B cell (primary cell): ENCODE measurements around the gene KRT71. TPM values are rescaled to one million over a fixed set of nuclear protein-coding genes. Genes with fewer than 3 reads are reported as not detected.

ENCODE experiments used
- ATAC-seq: fragments of 200-7000 bp; cut with Tn5 transposase; one replicate; pipeline ENCODE4 v1.10.0; 2021; ENCODE audit warnings: low read depth, mild to moderate bottlenecking, moderate number of reproducible peaks, moderate library complexity
- CTCF ChIA-PET: fragments of 350-600 bp; sonication (Branson Sonifier 250); formaldehyde crosslinking; loops from one replicate; lab custom pipeline; 2021; ENCODE audit warnings: antibody characterized with exemption, inconsistent platforms; lab: Charles Lee
- POLR2A ChIA-PET: fragments of 350-600 bp; sonication (Branson Sonifier 250); formaldehyde crosslinking; loops from one replicate; lab custom pipeline; 2021; ENCODE audit warnings: antibody characterized with exemption; lab: Charles Lee
- DNase-seq: peaks from one replicate; pipeline ENCODE4 v3.0.0; 2013
- H2AFZ ChIP-seq: 2 replicates; pipeline ENCODE4 v1.6.1; 2012; ENCODE audit warnings: mild to moderate bottlenecking, low read depth, low read length; ENCODE audit not compliant: insufficient read depth, poor library complexity, severe bottlenecking
- H3K27ac ChIP-seq, 2 donors: 1 replicate in 1 of 2; 2 replicates in 1 of 2; pipeline ENCODE4 v1.5.1; 2012 to 2013; ENCODE audit warnings: low read length in 2 of 2, mild to moderate bottlenecking in 2 of 2, moderate library complexity in 1 of 2
- H3K27me3 ChIP-seq, 4 experiments: fragments of 200-600 bp in 1 of 4; sonication (generic) in 1 of 4; replicated peaks in 1 of 4; 1 replicate in 2 of 4; 2 replicates in 2 of 4; pipeline versions ENCODE4 v1.6.1 to v1.7.0; 2013 to 2016; ENCODE audit warnings: low read length in 3 of 4, mild to moderate bottlenecking in 2 of 4, mixed read lengths in 1 of 4, moderate library complexity in 1 of 4; ENCODE audit not compliant: insufficient read depth in 4 of 4, control insufficient read depth in 3 of 4; ENCODE audit errors: control extremely low read depth in 1 of 4
- H3K36me3 ChIP-seq, 2 experiments: replicated peaks in 1 of 2; 1 replicate in 1 of 2; 2 replicates in 1 of 2; pipeline versions ENCODE4 v1.6.1 to v1.7.1; 2013; ENCODE audit warnings: low read length in 1 of 2; ENCODE audit not compliant: insufficient read depth in 2 of 2, control insufficient read depth in 1 of 2; ENCODE audit errors: control extremely low read depth in 1 of 2, extremely low read depth in 1 of 2
- H3K4me1 ChIP-seq, 2 donors: fragments of 200-600 bp in 1 of 2; sonication (generic) in 1 of 2; 1 replicate in 1 of 2; 2 replicates in 1 of 2; pipeline versions ENCODE4 v1.5.1 to v1.6.1; 2013 to 2017; ENCODE audit warnings: low read length in 2 of 2; ENCODE audit not compliant: control insufficient read depth in 2 of 2, insufficient read depth in 2 of 2
- H3K4me2 ChIP-seq: replicated peaks from 2 replicates; pipeline ENCODE3; 2012; ENCODE audit warnings: mild to moderate bottlenecking, low read depth, low read length; ENCODE audit not compliant: poor library complexity, severe bottlenecking
- H3K4me3 ChIP-seq, 5 experiments: fragments of 200-600 bp in 1 of 5; sonication (generic) in 1 of 5; 1 replicate in 3 of 5; 2 replicates in 2 of 5; pipeline versions ENCODE4 v1.5.1 to v1.7.0; 2011 to 2016; ENCODE audit warnings: low read length in 4 of 5, mild to moderate bottlenecking in 4 of 5, low read depth in 2 of 5, control low read depth in 1 of 5, moderate library complexity in 1 of 5; ENCODE audit not compliant: insufficient read depth in 1 of 5; ENCODE audit errors: control extremely low read depth in 1 of 5, extremely low read depth in 1 of 5
- H3K79me2 ChIP-seq: fragments of 200-600 bp; sonication (generic); one replicate; pipeline ENCODE4 v1.6.0; 2016; ENCODE audit warnings: low read length; ENCODE audit not compliant: control insufficient read depth, insufficient read depth
- H3K9ac ChIP-seq: fragments of 200-600 bp; sonication (generic); 2 replicates; pipeline ENCODE4 v1.6.1; 2017; ENCODE audit warnings: mild to moderate bottlenecking, low read length, moderate library complexity
- H3K9me3 ChIP-seq, 3 donors: one replicate each; pipeline versions ENCODE4 v1.6.1 to v1.7.1; 2013; ENCODE audit warnings: low read length in 2 of 3; ENCODE audit not compliant: control insufficient read depth in 2 of 3, insufficient read depth in 1 of 3; ENCODE audit errors: control extremely low read depth in 1 of 3
- H4K20me1 ChIP-seq: 2 replicates; pipeline ENCODE4 v1.6.0; 2012; ENCODE audit warnings: mild to moderate bottlenecking, low read length; ENCODE audit not compliant: insufficient read depth, control insufficient read depth, poor library complexity, severe bottlenecking
- H3K27ac Mint-ChIP-seq: one replicate; pipeline ENCODE4 v1.8.0; 2021; ENCODE audit warnings: mixed read lengths
- H3K27me3 Mint-ChIP-seq: one replicate; pipeline ENCODE4 v1.8.0; 2021; ENCODE audit warnings: mixed read lengths
- H3K4me1 Mint-ChIP-seq: one replicate; pipeline ENCODE4 v1.8.0; 2021; ENCODE audit warnings: mixed read lengths
- H3K4me3 Mint-ChIP-seq: one replicate; pipeline ENCODE4 v1.8.0; 2021; ENCODE audit warnings: mixed read lengths
- H3K9me3 Mint-ChIP-seq: one replicate; pipeline ENCODE4 v1.8.0; 2022; ENCODE audit warnings: mixed read lengths; ENCODE audit not compliant: insufficient read depth
- EZH2 ChIP-seq: IDR thresholded peaks from 2 replicates; pipeline ENCODE4 v1.6.1; 2012; ENCODE audit warnings: borderline replicate concordance, low read depth, mild to moderate bottlenecking, moderate library complexity, low read length; ENCODE audit not compliant: insufficient read depth, poor library complexity, severe bottlenecking
- WGBS: methylation state at CpG from one replicate; pipeline ENCODE4 v1.1.5; 2013; ENCODE audit warnings: missing lambda C conversion rate; ENCODE audit not compliant: insufficient coverage; 5-methylcytosine and 5-hydroxymethylcytosine counted together
- intact Hi-C: fragments of 100-400 bp; cut with micrococcal nuclease; formaldehyde crosslinking; loops from one replicate; pipeline ENCODE4 v1.10.0; 2022
- polyA plus RNA-seq: library from polyadenylated mRNA; depleted of rRNA; stranded (reverse); fragments of >200 nt; gene quantifications from 2 replicates; pipeline ENCODE4 v1.2.3, GENCODE V29; 2012
- total RNA-seq, 2 donors: library from RNA; stranded (reverse); fragments of 120-200 nt in 1 of 2; gene quantifications; 1 replicate in 1 of 2; 2 replicates in 1 of 2; pipeline versions ENCODE4 v1.2.3 to v1.2.4, GENCODE V29; 2013 to 2022
- TF ChIP-seq, protein P1 (sequence below): fragments of 200-600 bp; IDR thresholded peaks from one replicate; pipeline ENCODE4 v1.8.0; 2022; ENCODE audit warnings: antibody characterized with exemption, mild to moderate bottlenecking

Gene KRT71
- total and polyA plus RNA-seq, 2 donors (not counting 1 experiment from before 2014, with no cell fraction given) = not detected

DNA sequence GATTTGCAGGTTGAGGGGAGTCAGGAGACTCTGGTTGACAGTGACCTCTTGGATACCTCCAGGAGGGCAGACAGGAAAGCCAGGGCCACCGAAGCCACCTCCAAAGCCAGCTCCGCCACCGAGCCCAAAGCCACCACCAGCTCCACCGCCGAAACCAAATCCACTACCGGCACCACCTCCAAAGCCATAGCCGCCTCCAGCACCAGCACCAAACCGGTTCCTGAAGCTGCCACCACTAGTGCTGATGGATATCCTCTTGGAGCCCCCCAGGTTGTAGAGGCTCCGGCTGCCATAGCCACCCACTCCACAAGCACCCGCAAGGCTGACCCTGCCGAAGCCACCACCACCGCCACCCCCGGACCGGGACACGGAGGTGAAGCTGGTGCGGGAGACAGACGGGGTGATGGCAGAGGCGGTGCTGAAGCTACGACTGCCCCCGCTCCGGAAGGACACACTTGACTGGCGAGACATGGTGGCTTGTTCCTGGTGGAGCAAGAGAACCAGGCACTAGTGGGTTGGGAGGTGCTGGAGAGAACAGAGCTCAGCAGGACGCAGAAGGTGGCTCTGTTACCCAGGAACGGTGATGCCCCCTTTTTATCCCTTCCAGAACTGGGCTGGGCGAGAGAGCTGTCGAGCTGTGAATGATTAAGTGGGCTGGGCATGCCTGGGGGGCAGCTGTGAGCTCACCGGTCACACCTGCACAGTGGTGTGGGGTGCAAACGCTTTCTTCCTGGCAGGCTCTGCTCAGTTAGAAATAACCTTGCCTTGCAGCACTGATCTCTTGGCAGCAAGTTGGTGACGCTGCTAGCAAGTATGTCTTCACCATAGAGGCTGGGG lies 32.9 kb downstream of the KRT71 start, which contains the start of gene KRT5:
Gene KRT5, minus strand, starts transcription at position 569 of the 837 bp plus-strand sequence. Its CDS starts 98 bp downstream, at position 471.
- no peak within 1 kb of the TSS for H3K27ac Mint-ChIP-seq
- Histone ChIP-seq H3K79me2 (no peaks in the 10 kb centered on the region), H3K27me3 (no peaks in the 10 kb centered on the region), H3K4me1 (no peaks in the 10 kb centered on the region), H3K27ac (no peak within 1 kb of the TSS), H3K4me3 (no peak within 1 kb of the TSS), H4K20me1 (no peaks in the 10 kb centered on the region), H3K4me2 (no peak within 1 kb of the TSS), H2AFZ (no peak within 1 kb of the TSS), H3K9ac (no peak within 1 kb of the TSS), H3K36me3 (no peaks in the 10 kb centered on the region), H3K9me3 (no peaks in the 10 kb centered on the region)
- ATAC-seq = no peak
- DNase-seq = no peak
- no peaks in the 10 kb centered on the region for H3K9me3 Mint-ChIP-seq
- 91% methylated on average over 25 of the region's 29 CpGs for WGBS
- intact Hi-C loops = no loop called here
- no peaks in the 10 kb centered on the region for H3K4me1 Mint-ChIP-seq
- CTCF ChIA-PET = no interaction called here
- POLR2A ChIA-PET = no interaction called here
- TF ChIP-seq EZH2 = no peak
- TF ChIP-seq, protein P1, sequence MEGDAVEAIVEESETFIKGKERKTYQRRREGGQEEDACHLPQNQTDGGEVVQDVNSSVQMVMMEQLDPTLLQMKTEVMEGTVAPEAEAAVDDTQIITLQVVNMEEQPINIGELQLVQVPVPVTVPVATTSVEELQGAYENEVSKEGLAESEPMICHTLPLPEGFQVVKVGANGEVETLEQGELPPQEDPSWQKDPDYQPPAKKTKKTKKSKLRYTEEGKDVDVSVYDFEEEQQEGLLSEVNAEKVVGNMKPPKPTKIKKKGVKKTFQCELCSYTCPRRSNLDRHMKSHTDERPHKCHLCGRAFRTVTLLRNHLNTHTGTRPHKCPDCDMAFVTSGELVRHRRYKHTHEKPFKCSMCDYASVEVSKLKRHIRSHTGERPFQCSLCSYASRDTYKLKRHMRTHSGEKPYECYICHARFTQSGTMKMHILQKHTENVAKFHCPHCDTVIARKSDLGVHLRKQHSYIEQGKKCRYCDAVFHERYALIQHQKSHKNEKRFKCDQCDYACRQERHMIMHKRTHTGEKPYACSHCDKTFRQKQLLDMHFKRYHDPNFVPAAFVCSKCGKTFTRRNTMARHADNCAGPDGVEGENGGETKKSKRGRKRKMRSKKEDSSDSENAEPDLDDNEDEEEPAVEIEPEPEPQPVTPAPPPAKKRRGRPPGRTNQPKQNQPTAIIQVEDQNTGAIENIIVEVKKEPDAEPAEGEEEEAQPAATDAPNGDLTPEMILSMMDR = no peak
- peaks cover 6% of the 10 kb centered on the region for H3K27me3 Mint-ChIP-seq
- no peak within 1 kb of the TSS for H3K4me3 Mint-ChIP-seq

DNA sequence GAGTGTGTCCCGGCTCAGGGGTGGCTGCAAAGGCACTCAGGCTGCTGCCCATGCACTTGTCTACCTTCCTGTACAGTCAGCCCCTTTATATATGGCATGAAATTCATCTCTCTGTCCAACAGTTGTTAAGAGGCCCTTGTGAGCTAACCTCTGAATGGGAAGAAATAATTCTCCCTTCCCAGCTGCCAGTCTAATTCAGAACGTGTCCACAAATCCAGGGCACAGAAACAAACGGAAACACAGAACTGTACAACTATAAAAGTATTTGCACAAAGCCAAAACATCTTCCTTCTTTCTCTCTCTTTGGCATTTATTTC lies 33.6 kb downstream of the KRT71 start:
- no peak overlapping the region for H3K27ac ChIP-seq
- H3K9me3 ChIP-seq = no peaks in the 10 kb centered on the region
- intact Hi-C loops = no loop called here
- Mint-ChIP-seq H3K4me1 (no peaks in the 10 kb centered on the region), H3K4me3 (no peak overlapping the region), H3K27me3 (peaks cover 8% of the 10 kb centered on the region), H3K9me3 (no peaks in the 10 kb centered on the region), H3K27ac (no peak overlapping the region)
- no peak overlapping the region for H2AFZ ChIP-seq
- no peaks in the 10 kb centered on the region for H3K36me3 ChIP-seq
- H3K9ac ChIP-seq = no peak overlapping the region
- no peaks in the 10 kb centered on the region for H3K4me1 ChIP-seq
- no peak for ATAC-seq
- H4K20me1 ChIP-seq = no peaks in the 10 kb centered on the region
- no peak for TF ChIP-seq EZH2
- TF ChIP-seq, protein P1 = no peak
- CTCF ChIA-PET = no interaction called here
- H3K4me2 ChIP-seq = no peak overlapping the region
- no peaks in the 10 kb centered on the region for H3K79me2 ChIP-seq
- DNase-seq = no peak
- POLR2A ChIA-PET = no interaction called here
- H3K27me3 ChIP-seq = no peaks in the 10 kb centered on the region
- H3K4me3 ChIP-seq = no peak overlapping the region
- 60% methylated on average over 1 of the region's 3 CpGs for WGBS
